IPS DF 4.7 (cell line): ENCODE results near the gene OGDHL.
"Not testable (repeated sequence)": the region's sequence is repeated elsewhere in the genome, so short reads cannot be mapped to it uniquely, and the experiment has no call there.

Experiments used
- DNase-seq: peaks from one replicate; pipeline ENCODE4 v3.0.0-alpha.2; 2013; ENCODE audit warnings: low spot score; ENCODE audit errors: extremely low read depth

The OGDHL gene

GRCh38 chr10:49761789-49762565 is at the start of gene OGDHL:
Gene OGDHL (minus strand): TSS chr10:49762323. CDS start chr10:49758592, 3,731 bp downstream.
- DNase-seq, result no peak

GRCh38 chr10:49803988-49804387 is 41.9 kb upstream of the OGDHL start:
- no peak for DNase-seq

- DNase-seq, result no peak
Observed at GRCh38 chr10:49798275-49798674, 36.2 kb upstream of the OGDHL start.

GRCh38 chr10:49791100-49791499 is 29.0 kb upstream of the OGDHL start:
- DNase-seq, result no peak

GRCh38 chr10:49784681-49785080 is 22.6 kb upstream of the OGDHL start:
- no peak for DNase-seq

- no peak for DNase-seq
Observed at GRCh38 chr10:49783645-49784044, 21.5 kb upstream of the OGDHL start.

GRCh38 chr10:49781247-49781646 is 19.1 kb upstream of the OGDHL start:
- DNase-seq, result no peak

- DNase-seq, result no peak
Observed at GRCh38 chr10:49778197-49778596, 16.1 kb upstream of the OGDHL start.

- DNase-seq, result no peak
Observed at GRCh38 chr10:49776851-49777250, 14.7 kb upstream of the OGDHL start.

GRCh38 chr10:49775014-49775413 is 12.9 kb upstream of the OGDHL start:
- DNase-seq, result no peak

GRCh38 chr10:49772944-49773343 is 10.8 kb upstream of the OGDHL start:
- not testable (repeated sequence) for DNase-seq

GRCh38 chr10:49771046-49771445 is 8.9 kb upstream of the OGDHL start:
- DNase-seq, result not testable (repeated sequence)

GRCh38 chr10:49769692-49770091 is 7.6 kb upstream of the OGDHL start:
- DNase-seq, result no peak

GRCh38 chr10:49768731-49769130 is 6.6 kb upstream of the OGDHL start:
- DNase-seq, result no peak

GRCh38 chr10:49768329-49768728 is 6.2 kb upstream of the OGDHL start:
- DNase-seq, result no peak

- DNase-seq, result no peak
Observed at GRCh38 chr10:49767752-49768151, 5.6 kb upstream of the OGDHL start.

- DNase-seq, result no peak
Observed at GRCh38 chr10:49766484-49766883, 4.4 kb upstream of the OGDHL start.

- DNase-seq, result no peak
Observed at GRCh38 chr10:49762566-49762877, 399 bp upstream of the OGDHL start.

- no peak for DNase-seq
Observed at GRCh38 chr10:49761201-49761788, 828 bp downstream of the OGDHL start.

GRCh38 chr10:49760789-49761188 is 1.3 kb downstream of the OGDHL start:
- DNase-seq, result no peak

- DNase-seq, result no peak
Observed at GRCh38 chr10:49759787-49760551, 2.2 kb downstream of the OGDHL start.

- DNase-seq, result no peak
Observed at GRCh38 chr10:49758249-49758930, 3.7 kb downstream of the OGDHL start.
